ENCODE measurements around the gene C2CD2.
"Not testable (repeated sequence)": the region's sequence is repeated elsewhere in the genome, so short reads cannot be mapped to it uniquely, and the experiment has no call there.

C2CD2 gene

DNA sequence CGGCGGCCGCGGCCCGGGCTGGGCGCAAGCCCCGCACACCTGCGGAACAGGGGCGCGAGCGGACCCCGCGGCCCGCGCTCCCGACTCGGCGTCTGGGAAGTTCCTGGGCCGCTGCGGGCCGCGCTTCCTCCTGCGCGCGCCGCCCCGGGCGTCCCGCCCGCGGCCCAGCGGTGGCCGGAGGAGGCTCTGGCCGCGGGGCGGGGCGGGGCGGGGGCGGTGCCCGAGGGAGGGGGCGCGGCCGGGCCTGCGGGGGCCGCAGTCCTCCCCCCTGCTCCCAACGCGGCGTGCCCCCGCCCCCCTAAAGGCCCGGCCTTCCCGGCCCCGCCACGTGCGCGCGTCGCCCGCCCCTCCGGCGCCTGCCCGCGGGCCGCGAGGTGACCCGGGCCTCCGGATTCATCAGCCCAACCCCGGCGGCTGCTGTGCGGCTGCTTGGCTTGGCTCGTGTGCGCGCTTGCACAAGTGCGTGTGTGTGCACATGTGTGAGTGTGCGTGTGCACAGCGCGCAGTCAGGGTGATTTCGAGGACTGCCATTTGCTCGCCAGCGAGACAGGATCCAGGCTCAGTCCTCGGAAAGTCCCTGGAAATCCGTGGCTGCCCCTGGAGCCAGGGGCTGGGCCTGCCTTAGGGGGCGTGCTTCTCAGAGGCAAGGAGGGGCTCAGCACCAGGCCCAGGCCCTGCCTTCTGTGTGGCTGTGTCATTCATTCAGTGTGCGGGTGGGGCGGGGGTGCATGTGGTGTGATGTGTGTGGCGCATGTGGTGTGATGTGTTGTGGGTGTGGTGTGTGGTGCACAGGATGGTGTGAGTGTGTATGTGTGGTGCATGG is at the start of gene C2CD2:
Gene C2CD2 (minus strand): TSS at position 188 of the 823 bp plus-strand sequence. CDS start 370 bp downstream, outside the sequence.
- in situ Hi-C loops (cut with HindIII; ENCODE audit: low sequenced_read_pairs): no loop called here

DNA sequence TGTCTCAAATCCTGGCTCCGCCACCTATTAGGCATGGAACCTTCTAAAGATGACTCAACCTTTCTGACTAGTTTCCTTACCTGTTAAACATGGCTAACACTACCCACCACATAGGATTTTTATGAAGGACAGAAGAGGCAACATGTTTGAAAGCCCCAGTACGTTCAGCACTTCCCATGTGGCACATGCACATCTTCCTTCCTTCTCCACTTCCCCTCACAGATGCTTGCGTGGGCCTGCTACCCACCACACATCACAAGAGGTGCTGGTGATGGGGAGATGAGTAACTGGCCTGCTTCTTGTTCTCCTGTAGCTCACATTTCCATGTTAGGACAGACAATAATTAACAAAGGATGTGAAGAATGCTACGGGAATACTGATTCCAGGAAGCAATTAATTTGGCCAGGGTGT is 49.2 kb upstream of the C2CD2 start:
- in situ Hi-C loops (cut with HindIII; ENCODE audit: low sequenced_read_pairs): no loop called here

DNA sequence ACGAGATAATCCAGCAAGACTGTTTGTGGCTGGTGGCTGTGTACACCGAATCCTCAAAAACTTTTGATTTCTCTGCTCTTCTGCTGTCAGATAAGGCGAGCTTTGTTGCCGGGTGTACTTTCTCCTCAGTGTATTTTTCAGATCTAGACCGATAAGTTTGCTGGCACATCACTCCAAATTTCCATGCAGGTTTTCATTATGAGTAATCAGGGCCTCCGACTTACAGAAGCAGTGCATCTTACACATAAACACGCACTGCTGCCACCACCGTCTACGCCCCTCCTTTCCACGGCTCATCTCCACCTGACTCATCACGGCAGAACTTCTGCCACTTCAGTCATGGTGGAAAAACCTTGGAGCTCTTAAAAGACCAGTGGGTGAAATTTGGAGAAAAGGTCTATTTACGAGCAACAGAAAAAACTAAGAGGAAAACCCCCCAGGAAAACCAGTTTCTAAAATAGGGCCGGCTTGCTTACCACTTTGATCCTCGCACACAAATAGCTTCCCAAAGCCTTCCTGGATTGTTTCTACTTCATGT is 48.7 kb upstream of the C2CD2 start:
- in situ Hi-C loops (cut with HindIII; ENCODE audit: low sequenced_read_pairs): no loop called here

DNA sequence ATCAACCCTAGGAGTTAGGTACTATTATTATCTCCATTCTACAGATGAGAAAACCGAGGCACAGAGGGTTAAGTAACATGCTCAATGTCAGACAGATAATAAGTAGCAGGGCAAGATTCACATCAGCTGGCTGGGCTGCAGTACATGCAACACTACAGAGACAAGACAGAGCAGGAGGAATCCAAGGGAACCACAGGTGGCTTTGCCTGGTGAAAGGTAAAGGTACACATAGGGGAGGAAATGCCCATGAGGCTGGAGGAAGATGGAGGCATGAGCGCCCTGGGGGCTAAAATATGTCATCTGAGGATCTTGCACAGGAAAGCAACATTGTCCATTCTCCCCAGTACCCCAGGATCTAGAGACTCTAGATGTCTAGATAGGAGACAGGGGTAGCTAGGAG is 48.0 kb upstream of the C2CD2 start:
- in situ Hi-C loops (cut with HindIII; ENCODE audit: low sequenced_read_pairs): no loop called here

DNA sequence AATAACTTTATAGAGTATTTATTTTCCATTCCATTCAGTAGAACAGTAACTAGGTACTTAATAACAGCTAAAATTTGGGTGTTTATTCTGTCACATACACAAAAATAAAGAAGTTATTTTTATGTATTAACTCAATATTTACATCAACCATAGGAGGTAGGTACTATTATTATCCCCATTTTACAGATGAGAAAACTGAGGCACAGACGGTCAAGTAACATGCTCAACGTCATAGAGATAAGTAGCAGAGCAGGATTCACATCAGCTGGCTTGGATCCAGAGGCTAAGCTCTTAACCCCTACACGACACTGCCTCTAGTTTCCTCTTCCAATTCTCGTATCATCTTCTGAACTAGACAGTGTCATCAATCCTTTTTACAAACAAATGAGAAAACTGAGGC is 47.1 kb upstream of the C2CD2 start:
- in situ Hi-C loops (cut with HindIII; ENCODE audit: low sequenced_read_pairs): no loop called here

DNA sequence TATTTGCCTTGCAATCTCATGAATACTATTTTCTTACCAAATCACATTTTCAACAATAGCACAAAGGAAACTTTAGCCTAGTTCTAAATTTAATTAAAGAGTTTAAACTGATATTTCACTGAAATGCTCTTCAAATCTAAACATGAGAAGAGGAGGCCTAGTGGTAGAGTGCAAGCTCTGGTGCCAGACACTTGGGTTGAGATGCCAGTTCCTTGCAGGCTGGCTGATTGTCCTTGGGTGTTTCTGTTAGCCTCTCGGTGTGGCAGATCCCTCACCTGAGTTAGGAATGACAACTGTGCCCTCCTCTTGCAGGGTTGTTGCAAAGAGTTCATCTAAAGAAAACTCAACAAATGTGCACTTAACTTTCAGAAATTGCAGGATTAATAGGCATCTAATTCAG is 43.8 kb upstream of the C2CD2 start:
- in situ Hi-C loops (cut with HindIII; ENCODE audit: low sequenced_read_pairs): no loop called here

DNA sequence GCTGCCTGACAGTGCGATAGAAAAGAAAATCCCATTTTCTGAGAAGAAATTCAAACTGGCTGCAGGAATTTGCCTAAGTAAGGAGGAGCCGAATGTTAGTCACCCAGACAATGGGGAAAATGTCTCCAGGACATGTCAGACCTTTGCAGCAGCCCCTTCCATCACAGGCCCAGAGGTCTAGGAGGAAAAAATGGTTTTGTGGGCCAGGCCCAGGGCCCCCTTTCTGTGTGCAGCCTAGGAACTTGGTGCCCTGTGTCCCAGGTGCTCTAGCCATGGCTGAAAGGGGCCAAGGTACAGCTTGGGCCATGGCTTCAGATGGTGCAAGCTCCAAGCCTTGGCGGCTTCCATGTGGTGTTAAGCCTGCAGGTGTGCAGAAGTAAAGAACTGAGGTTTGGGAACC is 41.8 kb upstream of the C2CD2 start:
- in situ Hi-C loops (cut with HindIII; ENCODE audit: low sequenced_read_pairs): no loop called here

DNA sequence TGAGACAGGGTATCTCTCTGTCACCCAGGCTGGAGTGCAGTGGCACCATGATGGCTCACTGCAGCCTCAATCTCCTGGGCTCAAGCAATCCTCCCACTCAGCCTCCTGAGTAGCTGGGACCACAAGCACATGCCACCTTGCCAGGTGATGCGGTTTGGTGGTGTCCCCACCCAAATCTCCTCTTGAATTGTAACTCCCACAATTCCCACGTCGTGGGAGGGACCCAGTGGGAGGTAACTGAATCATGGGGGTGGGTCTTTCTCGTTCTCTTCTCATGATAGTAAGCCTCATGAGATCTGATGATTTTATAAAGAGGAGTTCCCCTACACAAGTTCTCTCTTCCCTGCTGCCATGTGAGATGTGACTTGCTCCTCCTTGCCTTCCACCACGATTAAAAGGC is 40.8 kb upstream of the C2CD2 start:
- in situ Hi-C loops (cut with HindIII; ENCODE audit: low sequenced_read_pairs): not testable (repeated sequence)

DNA sequence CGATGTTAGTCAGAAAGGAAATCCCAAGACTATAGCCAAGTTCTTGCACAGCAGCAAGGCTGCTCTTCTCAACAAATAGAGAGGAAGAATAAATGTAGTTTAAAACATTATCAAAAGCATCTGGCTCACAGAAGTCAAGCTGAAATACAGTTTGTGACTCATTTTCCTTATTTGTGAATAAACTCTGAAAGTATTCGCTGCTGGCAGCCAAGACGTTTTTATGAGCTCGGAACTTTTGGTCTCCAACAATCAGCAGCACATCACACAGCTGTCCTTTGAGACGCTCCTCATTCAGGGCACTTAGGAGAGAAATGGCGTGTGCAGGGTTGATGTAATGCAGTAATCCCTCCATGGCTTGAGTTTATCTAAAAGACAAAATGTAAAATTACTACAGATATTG is 39.9 kb upstream of the C2CD2 start:
- in situ Hi-C loops (cut with HindIII; ENCODE audit: low sequenced_read_pairs): no loop called here

DNA sequence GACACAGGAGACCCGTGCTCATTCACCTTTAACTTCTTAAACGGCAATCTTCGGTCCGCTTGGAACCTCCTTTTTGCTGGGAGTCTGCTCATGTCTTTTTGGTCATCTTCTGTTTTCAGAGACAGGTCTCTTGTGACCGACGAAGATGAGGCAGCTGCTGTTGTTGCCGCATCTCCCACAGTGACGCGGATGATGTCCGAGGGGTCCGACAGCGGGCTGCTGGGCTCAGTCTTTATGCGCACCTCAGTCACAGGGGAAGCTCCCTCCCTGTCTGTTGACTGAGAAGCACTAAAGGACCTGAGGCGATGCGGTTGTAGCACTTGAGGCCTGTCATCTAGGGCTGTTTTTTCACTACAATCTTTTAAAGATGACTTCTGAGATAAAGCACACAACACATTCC is 38.8 kb upstream of the C2CD2 start:
- in situ Hi-C loops (cut with HindIII; ENCODE audit: low sequenced_read_pairs): no loop called here

DNA sequence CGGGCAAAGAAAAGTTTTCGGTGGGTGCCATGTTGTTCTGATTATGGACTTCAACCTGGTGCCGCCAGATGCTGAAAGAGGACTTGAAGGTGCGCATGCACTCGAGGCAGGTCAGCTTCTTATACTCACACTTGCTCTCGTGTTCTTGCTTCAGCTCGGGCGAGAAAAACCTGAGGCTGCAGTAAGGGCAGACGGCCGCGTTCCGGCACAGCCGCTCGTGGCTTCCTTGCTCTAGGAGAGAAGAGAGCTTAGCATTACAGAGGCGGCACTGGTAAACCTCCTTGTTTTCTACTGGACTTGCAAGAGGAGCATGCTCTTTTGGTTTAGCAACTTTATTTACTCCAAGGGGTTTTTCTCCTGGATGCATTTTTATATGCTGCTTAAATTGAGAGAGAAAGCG is 37.8 kb upstream of the C2CD2 start:
- in situ Hi-C loops (cut with HindIII; ENCODE audit: low sequenced_read_pairs): no loop called here

DNA sequence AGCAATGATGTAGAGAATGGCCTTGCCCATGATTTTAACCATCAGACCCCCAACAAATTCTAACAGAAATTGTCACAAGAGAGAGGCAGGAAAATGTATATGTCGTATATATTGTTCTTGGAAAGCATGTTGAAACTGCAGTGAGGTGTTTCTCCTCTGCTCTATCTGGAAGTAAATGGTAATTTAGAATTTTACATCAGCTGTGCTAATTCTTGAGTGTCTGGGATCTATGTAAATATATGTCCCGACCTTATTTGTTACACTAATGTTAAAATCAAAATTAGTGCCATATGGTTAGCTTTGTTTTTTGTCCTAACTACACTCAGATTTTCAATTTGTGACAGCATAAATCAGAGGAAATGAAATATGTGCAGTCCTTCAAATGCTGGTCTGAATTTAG is 35.9 kb upstream of the C2CD2 start:
- in situ Hi-C loops (cut with HindIII; ENCODE audit: low sequenced_read_pairs): no loop called here

DNA sequence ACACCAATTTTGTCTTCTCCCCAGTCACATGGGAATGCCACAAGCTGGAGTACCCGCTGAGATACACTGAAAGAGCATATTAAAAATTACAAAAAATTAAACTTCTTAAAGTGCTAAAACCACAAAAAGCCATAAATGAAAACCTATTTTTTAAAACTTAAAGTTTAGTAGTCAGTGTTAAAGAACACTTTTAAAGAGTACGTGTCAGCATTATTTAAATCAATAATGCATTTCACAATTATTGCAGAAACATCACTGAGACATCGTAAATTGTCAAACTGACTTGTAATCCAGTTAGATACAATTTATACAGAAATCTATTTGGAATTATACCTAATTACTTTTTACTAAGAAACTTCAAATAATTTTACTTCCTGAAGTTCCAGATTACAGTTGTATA is 33.5 kb upstream of the C2CD2 start:
- in situ Hi-C loops (cut with HindIII; ENCODE audit: low sequenced_read_pairs): no loop called here

DNA sequence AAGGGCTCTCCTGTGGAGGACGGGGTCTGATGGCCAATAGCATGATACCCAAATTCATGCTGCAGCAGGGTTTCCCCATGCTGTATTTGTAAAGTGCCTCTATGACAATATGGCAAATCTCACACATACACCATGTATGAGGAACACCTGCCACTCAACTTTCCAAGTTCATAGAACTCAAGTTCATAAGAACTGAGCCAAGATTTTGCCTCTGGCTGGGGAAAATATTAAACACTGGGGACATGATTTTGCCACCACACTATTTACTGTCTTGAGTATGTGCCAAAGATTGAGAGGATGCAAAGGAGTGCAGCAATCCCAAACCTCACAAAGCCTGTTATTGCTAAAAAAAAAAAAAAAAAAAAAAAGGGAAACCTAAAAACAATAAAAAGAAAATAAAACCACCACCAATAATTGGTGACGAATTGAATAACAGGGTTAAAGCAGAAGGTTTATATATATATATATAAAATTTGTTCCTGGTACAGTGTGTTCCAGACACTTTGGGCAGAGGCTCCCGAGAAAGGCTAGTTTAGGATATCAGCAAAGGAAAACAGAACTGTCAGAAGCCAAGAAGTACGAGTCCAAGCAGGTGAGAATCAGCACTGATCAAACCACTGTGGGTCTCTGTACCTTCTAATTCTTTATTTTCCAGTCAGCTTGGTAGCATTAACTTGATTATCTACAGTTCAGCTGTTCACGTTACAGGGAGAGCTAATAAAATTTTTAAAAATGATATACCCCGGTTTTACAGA is 32.0 kb upstream of the C2CD2 start:
- in situ Hi-C loops (cut with HindIII; ENCODE audit: low sequenced_read_pairs): no loop called here

DNA sequence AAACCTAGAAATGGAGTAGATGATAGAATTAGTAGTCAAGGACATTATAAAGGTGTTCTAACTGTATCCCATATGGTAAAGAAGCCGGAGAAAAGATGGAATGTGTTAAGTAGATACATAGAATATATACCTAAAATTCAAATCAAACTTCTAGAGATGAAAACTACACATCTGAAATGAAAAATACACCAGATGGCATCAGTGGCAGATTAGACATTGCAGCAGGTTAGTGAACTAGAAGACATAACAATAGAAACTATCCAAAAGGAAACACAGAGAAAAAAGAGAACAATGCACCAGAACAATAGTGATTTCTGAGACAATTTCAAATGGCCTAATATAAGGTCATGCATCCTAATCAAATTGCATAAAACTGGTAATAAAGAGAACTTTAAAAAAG is 29.4 kb upstream of the C2CD2 start:
- in situ Hi-C loops (cut with HindIII; ENCODE audit: low sequenced_read_pairs): no loop called here

DNA sequence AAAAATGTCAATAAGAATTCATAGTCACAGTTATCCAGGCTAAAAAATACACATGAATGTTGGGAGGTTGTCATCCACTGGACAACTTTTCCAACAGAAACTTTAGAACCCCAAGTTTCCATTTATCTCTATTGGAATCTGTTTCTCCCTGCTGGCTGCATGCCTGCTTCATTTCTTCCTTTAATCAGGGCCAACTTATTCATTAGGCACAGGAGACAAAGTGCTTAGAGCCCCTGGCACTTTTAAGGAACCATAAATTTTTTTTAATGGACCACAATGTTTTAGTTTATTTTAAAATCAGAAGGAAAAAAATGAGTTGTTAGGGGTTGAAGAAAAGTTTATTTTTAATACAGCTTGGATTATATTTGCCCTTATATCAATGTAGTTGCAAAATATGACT is 26.7 kb upstream of the C2CD2 start:
- in situ Hi-C loops (cut with HindIII; ENCODE audit: low sequenced_read_pairs): no loop called here

DNA sequence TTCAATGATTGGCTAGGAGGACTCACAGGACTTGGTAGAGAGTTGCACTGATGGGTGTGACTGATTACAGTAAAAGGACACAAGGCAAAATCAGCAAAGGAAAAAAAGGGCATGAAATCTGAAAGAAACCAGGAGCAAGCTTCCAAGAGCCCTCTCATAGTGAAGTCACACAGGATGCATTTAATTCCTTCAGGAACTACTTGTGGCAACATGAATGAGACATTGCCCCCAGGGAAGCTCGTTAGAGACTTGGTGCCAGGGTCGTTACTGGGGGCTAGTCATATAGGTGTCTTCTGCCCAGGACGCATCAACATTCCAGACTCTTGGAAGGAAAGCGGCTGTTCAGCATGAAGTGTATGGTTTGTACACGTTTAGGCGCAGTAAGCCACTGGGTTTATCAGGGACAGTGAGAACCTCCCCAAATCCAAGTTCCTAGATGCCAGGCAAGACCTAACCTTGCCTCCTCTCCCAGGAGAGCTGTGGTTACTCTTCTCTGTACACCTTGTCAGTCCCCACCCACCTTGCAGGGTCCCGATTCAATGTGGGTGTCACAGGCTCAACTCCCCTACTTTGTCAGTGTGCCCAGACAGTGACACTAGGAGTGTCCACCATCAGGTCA is 26.0 kb upstream of the C2CD2 start:
- in situ Hi-C loops (cut with HindIII; ENCODE audit: low sequenced_read_pairs): no loop called here

DNA sequence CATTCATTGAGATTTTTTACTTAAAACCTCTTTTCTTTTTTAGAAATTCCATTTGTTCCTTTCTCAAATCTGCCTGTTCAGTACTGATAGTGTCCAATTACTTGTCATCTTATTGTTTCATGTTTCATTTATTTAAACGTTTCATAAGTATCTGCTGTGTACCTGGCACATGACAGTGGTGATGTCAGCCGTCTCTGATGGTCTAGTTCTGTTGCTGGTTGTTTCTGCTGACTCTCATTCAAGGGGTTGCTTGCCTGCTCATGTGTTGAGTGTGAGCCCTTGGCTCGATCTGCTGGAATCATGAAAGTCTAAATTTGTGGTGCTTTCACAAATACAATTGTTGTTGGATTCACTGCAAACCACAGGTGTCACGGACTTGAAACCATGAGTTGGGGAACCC is 25.5 kb upstream of the C2CD2 start:
- in situ Hi-C loops (cut with HindIII; ENCODE audit: low sequenced_read_pairs): no loop called here

DNA sequence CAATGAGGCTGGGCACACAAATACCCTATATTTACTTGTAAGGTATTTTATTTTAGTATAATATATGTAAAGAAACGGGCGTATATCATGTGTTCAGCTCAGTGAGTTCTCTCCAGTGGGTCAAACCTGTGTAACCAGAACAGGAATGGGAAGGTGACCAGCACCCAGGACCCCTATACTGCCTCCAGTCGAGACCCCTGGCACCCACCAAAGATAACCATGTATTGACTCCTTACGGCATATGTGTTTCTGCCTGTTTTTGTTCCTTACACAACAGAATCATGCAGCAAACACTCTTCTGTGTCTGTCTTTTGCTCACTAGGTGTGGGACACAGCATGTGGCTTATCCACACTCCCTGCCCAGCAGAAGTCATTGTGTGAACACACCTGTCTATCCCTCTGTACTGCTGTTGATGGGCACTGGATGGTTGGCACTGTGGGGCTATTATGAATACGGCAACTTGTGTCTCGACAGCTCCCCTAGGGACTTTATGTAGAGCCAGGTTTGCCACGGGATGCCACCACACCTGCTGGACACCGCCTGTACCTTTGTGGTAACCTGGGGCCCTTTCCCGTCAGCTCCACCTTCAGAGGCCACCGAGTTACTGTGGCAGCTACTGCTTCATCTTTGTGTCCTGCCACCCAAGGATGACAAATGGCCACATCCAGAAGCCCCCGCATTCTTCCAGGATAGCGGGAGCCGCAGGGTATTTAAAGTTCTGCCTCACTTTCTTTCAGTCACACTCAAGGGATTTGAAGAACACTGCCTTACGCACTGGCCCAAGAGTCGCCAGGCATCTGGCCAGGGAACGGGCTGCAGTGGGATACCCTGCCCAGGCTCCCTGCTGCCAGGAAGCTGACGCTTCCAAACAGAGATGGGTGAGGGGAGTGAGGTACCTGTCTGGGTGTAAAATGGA is 23.5 kb upstream of the C2CD2 start:
- in situ Hi-C loops (cut with HindIII; ENCODE audit: low sequenced_read_pairs): no loop called here

DNA sequence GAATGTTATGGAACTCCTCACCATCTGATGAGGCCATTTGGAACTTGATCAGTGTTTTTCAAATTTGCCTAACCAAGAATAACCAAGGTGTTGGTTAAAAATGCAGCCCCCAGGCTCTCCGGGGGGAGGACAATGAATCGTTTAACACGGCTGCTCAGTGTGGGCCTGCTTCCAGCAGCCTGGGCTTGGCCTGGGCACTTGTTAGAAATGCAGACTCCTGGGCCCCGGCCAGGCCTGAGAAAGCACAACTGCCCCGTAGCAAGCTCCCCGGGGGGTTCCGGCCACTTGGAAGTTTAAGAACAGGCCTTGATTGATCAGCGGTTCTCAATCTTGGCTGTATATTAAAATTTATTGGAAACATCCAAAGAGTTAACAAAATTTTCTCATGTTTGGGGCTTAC is 22.8 kb upstream of the C2CD2 start:
- in situ Hi-C loops (cut with HindIII; ENCODE audit: low sequenced_read_pairs): no loop called here

Measured in endothelial cell of hepatic sinusoid (primary cell).